ENCODE measurements around the gene ESR2. TPM values are rescaled to one million over a fixed set of nuclear protein-coding genes. Genes with fewer than 3 reads are reported as not detected.
A peak's percentile ranks its signal among the peaks of the same experiment; 100 is the strongest.

ESR2 gene
- total and polyA plus RNA-seq, 4 donors: 0.52 to 0.80 (median 0.73) TPM

DNA sequence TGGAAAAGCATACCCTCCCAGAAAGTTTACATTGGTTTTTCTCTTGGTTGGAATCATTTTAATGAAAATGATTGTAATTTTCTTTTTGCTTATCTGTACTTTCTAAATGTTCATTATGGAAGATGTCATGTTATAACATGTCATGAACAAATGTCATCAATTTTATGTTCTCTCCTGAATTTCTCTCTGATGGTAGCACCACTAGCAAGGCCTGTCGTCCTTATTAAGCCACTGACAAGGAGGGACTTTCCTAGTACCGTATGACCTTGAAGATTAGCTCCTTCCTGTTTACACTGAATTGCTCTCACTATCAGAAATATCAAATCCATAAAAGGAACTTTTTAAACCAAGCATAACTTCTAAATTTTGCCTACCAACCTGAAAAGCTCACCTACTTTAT lies 99.0 kb downstream of the ESR2 start:
- Histone ChIP-seq H3K9me3 (ENCODE audit: control insufficient read depth, insufficient read depth, low read length) (no peaks in the 10 kb centered on the region), H3K36me3 (ENCODE audit: control insufficient read depth, insufficient read depth, low read length) (no peaks in the 10 kb centered on the region), H3K4me3 (ENCODE audit: low read depth, low read length) (no peak overlapping the region), H3K27me3 (ENCODE audit: control insufficient read depth, insufficient read depth, low read length) (no peaks in the 10 kb centered on the region), H3K27ac (ENCODE audit: low read depth, low read length) (no peak overlapping the region), H3K4me1 (ENCODE audit: control insufficient read depth, insufficient read depth, low read length) (peaks cover 28% of the 10 kb centered on the region)
- WGBS (ENCODE audit: insufficient coverage): 64% methylated on average over 2 of the region's 2 CpGs
- DNase-seq (ENCODE audit: low read depth in 4 of 6, low spot score in 6 of 6): no peak

DNA sequence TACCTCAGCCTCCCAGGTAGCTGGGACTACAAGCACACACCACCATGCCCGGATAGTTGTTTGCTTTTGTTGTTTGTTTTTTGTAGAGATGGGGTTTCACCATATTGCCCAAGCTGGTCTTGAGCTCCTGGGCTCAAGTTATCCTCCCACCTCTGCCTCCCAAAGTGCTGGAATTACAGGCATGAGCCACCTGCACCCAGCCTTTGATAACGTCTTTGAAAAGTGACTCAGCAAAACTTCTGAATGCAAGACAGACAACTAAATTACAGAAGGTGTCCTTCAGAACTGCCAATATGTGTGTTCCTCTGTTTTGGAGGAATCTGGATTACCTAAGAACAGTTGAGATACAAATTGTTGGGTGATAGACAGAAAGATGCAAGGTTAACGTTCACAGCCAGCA lies 99.8 kb downstream of the ESR2 start:
- no peak for DNase-seq (ENCODE audit: low read depth in 4 of 6, low spot score in 6 of 6)
- H3K36me3 ChIP-seq (ENCODE audit: control insufficient read depth, insufficient read depth, low read length): no peaks in the 10 kb centered on the region
- peaks cover 23% of the 10 kb centered on the region for H3K4me1 ChIP-seq (ENCODE audit: control insufficient read depth, insufficient read depth, low read length)
- no peaks in the 10 kb centered on the region for H3K27me3 ChIP-seq (ENCODE audit: control insufficient read depth, insufficient read depth, low read length)
- H3K4me3 ChIP-seq (ENCODE audit: low read depth, low read length): no peak overlapping the region
- 87% methylated on average over 1 of the region's 3 CpGs for WGBS (ENCODE audit: insufficient coverage)
- no peaks in the 10 kb centered on the region for H3K9me3 ChIP-seq (ENCODE audit: control insufficient read depth, insufficient read depth, low read length)
- H3K27ac ChIP-seq (ENCODE audit: low read depth, low read length): no peak overlapping the region

DNA sequence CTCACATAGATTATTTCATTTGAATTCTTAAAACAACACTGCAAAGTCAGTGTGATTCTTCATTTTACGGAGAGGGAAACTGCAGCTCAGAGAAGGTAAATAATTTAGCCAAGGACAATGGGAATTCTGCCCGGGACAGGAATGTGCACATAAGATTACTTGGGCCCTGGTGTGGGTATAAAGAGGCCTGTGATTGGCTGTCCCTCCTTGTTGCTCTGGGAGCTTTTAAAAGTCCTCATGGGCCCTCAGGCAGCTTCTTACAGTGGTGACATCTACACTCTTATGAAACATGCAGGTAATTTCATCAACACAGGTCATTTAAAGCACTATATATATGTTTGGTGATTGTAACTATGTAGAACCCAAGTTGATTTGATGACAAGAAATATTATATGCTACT lies 100.3 kb downstream of the ESR2 start:
- 70% methylated on average over 2 of the region's 2 CpGs for WGBS (ENCODE audit: insufficient coverage)
- H3K9me3 ChIP-seq (ENCODE audit: control insufficient read depth, insufficient read depth, low read length): no peaks in the 10 kb centered on the region
- H3K27me3 ChIP-seq (ENCODE audit: control insufficient read depth, insufficient read depth, low read length): no peaks in the 10 kb centered on the region
- no peaks in the 10 kb centered on the region for H3K36me3 ChIP-seq (ENCODE audit: control insufficient read depth, insufficient read depth, low read length)
- H3K4me3 ChIP-seq (ENCODE audit: low read depth, low read length): no peak overlapping the region
- peaks cover 19% of the 10 kb centered on the region for H3K4me1 ChIP-seq (ENCODE audit: control insufficient read depth, insufficient read depth, low read length)
- H3K27ac ChIP-seq (ENCODE audit: low read depth, low read length): no peak overlapping the region
- no peak for DNase-seq (ENCODE audit: low read depth in 4 of 6, low spot score in 6 of 6)

GRCh38 chr14:64191756-64192155 lies 102.4 kb downstream of the ESR2 start:
- Histone ChIP-seq H3K4me1 (ENCODE audit: control insufficient read depth, insufficient read depth, low read length) (peaks cover 7% of the 10 kb centered on the region), H3K4me3 (ENCODE audit: low read depth, low read length) (no peak overlapping the region), H3K27ac (ENCODE audit: low read depth, low read length) (no peak overlapping the region), H3K27me3 (ENCODE audit: control insufficient read depth, insufficient read depth, low read length) (no peaks in the 10 kb centered on the region), H3K9me3 (ENCODE audit: control insufficient read depth, insufficient read depth, low read length) (no peaks in the 10 kb centered on the region), H3K36me3 (ENCODE audit: control insufficient read depth, insufficient read depth, low read length) (no peaks in the 10 kb centered on the region)
- DNase-seq (ENCODE audit: low read depth in 4 of 6, low spot score in 6 of 6): no peak
- WGBS (ENCODE audit: insufficient coverage): 93% methylated on average over 2 of the region's 2 CpGs

GRCh38 chr14:64190974-64191502 lies 103.1 kb downstream of the ESR2 start:
- 95% methylated on average over 2 of the region's 3 CpGs for WGBS (ENCODE audit: insufficient coverage)
- no peaks in the 10 kb centered on the region for H3K36me3 ChIP-seq (ENCODE audit: control insufficient read depth, insufficient read depth, low read length)
- no peak for DNase-seq (ENCODE audit: low read depth in 4 of 6, low spot score in 6 of 6)

DNA sequence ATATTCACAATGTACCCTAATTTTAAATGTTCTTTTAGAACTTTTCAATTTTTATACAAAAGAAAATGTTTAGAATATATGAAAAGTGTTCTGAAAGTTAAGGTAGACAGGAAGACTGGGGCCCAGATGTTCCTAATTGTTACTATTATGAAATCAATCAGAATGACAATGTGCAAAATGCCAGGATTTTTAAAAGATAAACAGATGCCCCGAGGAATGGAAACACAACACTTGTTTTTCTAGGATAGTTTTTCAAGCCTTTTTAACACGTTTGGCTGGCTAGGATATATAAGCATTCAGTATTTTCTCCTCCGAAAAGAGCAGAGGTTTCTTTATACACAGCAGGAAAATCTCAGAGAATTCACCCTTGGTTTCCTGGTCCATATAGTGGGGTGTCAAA lies 106.8 kb downstream of the ESR2 start:
- DNase-seq (ENCODE audit: low read depth in 4 of 6, low spot score in 6 of 6): no peak
- WGBS (ENCODE audit: insufficient coverage): 33% methylated on average over 1 of the region's 3 CpGs
- Histone ChIP-seq H3K4me1 (ENCODE audit: control insufficient read depth, insufficient read depth, low read length) (no peaks in the 10 kb centered on the region), H3K27ac (ENCODE audit: low read depth, low read length) (no peak overlapping the region), H3K9me3 (ENCODE audit: control insufficient read depth, insufficient read depth, low read length) (no peaks in the 10 kb centered on the region), H3K27me3 (ENCODE audit: control insufficient read depth, insufficient read depth, low read length) (no peaks in the 10 kb centered on the region), H3K4me3 (ENCODE audit: low read depth, low read length) (no peak overlapping the region), H3K36me3 (ENCODE audit: control insufficient read depth, insufficient read depth, low read length) (peaks cover 5% of the 10 kb centered on the region)

More at GRCh38 chr14:64190974-64191502, 103.1 kb downstream of the ESR2 start:
- H3K27ac ChIP-seq (ENCODE audit: low read depth, low read length): no peak overlapping the region
- H3K27me3 ChIP-seq (ENCODE audit: control insufficient read depth, insufficient read depth, low read length): no peaks in the 10 kb centered on the region
- no peaks in the 10 kb centered on the region for H3K9me3 ChIP-seq (ENCODE audit: control insufficient read depth, insufficient read depth, low read length)
- no peak overlapping the region for H3K4me3 ChIP-seq (ENCODE audit: low read depth, low read length)
- peaks cover 4% of the 10 kb centered on the region for H3K4me1 ChIP-seq (ENCODE audit: control insufficient read depth, insufficient read depth, low read length)

DNA sequence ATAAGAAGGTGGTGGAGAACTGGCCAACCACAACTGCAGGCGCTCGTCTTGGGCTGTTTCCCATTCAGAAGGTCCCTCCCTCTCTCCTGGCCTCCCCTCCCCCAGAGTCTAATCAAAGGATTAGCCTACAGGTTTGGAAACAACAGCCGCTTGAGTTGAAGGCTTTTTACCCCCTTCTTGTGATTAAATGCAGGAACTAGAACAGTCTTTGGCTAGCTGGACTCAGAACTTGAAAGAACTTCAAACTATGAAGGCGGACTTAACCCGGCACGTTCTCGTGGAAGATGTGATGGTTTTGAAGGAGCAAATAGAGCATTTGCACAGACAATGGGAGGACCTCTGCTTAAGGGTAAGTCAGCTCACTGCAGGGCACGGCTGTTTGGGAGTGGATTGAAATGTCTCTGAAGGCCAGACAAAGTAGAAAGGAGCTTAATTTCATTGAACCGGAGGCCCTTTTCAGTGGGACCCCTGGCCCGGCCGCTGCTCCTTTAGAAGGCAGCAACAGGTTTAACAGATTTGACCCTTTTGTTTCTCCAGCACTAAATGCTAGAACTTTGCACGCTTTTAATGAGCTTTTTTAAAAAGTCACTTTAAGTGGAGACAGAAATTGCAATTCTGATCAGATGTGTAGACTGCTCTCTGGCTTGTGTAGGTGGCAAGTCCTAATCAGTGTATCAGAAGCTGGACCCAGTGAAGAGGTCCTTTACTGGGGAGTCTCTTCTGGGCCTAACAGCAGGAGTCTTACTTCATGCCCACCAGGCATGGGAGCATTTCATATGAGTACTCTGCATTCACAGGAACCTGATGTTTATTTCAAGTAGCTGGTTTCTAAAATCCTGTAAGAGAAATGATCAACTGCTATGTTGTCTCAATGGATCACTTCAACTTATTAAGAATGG lies 107.7 kb downstream of the ESR2 start:
- no peak for DNase-seq (ENCODE audit: low read depth in 4 of 6, low spot score in 6 of 6)
- no peak overlapping the region for H3K27ac ChIP-seq (ENCODE audit: low read depth, low read length)
- no peaks in the 10 kb centered on the region for H3K27me3 ChIP-seq (ENCODE audit: control insufficient read depth, insufficient read depth, low read length)
- H3K36me3 ChIP-seq (ENCODE audit: control insufficient read depth, insufficient read depth, low read length): peaks cover 5% of the 10 kb centered on the region
- 37% methylated on average over 10 of the region's 12 CpGs for WGBS (ENCODE audit: insufficient coverage)
- no peak overlapping the region for H3K4me3 ChIP-seq (ENCODE audit: low read depth, low read length)
- H3K4me1 ChIP-seq (ENCODE audit: control insufficient read depth, insufficient read depth, low read length): no peaks in the 10 kb centered on the region
- H3K9me3 ChIP-seq (ENCODE audit: control insufficient read depth, insufficient read depth, low read length): no peaks in the 10 kb centered on the region

DNA sequence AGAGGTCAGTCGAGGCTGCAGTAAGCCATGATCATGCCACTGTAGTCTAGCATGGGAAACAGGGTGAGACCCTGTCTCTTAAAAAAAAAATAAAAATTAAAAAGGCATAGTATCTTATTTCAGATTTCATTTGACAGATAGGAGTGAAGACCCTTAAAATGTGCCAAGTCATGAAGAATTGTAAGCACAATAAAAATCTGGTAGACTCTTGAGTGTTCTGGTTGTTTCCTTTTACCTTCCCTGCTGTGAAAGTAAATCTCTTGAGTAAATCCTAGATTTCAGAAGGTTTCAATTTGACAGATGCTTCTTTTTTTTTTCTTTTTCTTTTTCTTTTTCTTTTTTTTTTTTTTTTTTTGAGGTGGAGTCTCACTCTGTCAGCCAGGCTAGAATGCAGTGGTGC lies 109.0 kb downstream of the ESR2 start:
- Histone ChIP-seq H3K36me3 (ENCODE audit: control insufficient read depth, insufficient read depth, low read length) (peaks cover 5% of the 10 kb centered on the region), H3K27me3 (ENCODE audit: control insufficient read depth, insufficient read depth, low read length) (no peaks in the 10 kb centered on the region), H3K27ac (ENCODE audit: low read depth, low read length) (no peak overlapping the region), H3K4me3 (ENCODE audit: low read depth, low read length) (no peak overlapping the region), H3K4me1 (ENCODE audit: control insufficient read depth, insufficient read depth, low read length) (no peaks in the 10 kb centered on the region), H3K9me3 (ENCODE audit: control insufficient read depth, insufficient read depth, low read length) (no peaks in the 10 kb centered on the region)
- no peak for DNase-seq (ENCODE audit: low read depth in 4 of 6, low spot score in 6 of 6)
- no CpG with 5 or more reads among the region's 1 CpG for WGBS (ENCODE audit: insufficient coverage)

- Histone ChIP-seq H3K4me1 (ENCODE audit: control insufficient read depth, insufficient read depth, low read length) (peaks cover 1% of the 10 kb centered on the region), H3K27ac (ENCODE audit: low read depth, low read length) (no peak overlapping the region), H3K36me3 (ENCODE audit: control insufficient read depth, insufficient read depth, low read length) (peaks cover 5% of the 10 kb centered on the region), H3K4me3 (ENCODE audit: low read depth, low read length) (no peak overlapping the region), H3K27me3 (ENCODE audit: control insufficient read depth, insufficient read depth, low read length) (no peaks in the 10 kb centered on the region), H3K9me3 (ENCODE audit: control insufficient read depth, insufficient read depth, low read length) (no peaks in the 10 kb centered on the region)
- WGBS (ENCODE audit: insufficient coverage): 92% methylated on average over 7 of the region's 7 CpGs
- peak in 1 of 6 donors; percentile 52 for DNase-seq (ENCODE audit: low read depth in 4 of 6, low spot score in 6 of 6)
Observed at GRCh38 chr14:64184103-64184729, 110.0 kb downstream of the ESR2 start.
